Subcutaneous adipose tissue (tissue), 4 donors: ENCODE measurements around the gene PVALEF. TPM values are rescaled to one million over a fixed set of nuclear protein-coding genes. Genes with fewer than 3 reads are reported as not detected.
A peak's percentile ranks its signal among the peaks of the same experiment; 100 is the strongest.

Source experiments
- small RNA-seq: library from RNA; depleted of rRNA; stranded (forward); fragments of <200 nt; gene quantifications from one replicate; pipeline ENCODE3, GENCODE V24; 2016
- total RNA-seq, 4 donors: library from RNA; depleted of rRNA; stranded (reverse); fragments of >200 nt; gene quantifications; one replicate each; pipeline ENCODE4 v1.1.0, GENCODE V29; 2016
- TF ChIP-seq, protein P1 (sequence below): fragments of 450-650 bp; IDR thresholded peaks from one replicate; pipeline ENCODE4 v1.5.1; 2016; ENCODE audit warnings: low read depth, mild to moderate bottlenecking, control low read depth, antibody characterized with exemption, moderate library complexity

PVALEF gene
- total RNA-seq, 4 donors from 2014 or later: not detected

DNA sequence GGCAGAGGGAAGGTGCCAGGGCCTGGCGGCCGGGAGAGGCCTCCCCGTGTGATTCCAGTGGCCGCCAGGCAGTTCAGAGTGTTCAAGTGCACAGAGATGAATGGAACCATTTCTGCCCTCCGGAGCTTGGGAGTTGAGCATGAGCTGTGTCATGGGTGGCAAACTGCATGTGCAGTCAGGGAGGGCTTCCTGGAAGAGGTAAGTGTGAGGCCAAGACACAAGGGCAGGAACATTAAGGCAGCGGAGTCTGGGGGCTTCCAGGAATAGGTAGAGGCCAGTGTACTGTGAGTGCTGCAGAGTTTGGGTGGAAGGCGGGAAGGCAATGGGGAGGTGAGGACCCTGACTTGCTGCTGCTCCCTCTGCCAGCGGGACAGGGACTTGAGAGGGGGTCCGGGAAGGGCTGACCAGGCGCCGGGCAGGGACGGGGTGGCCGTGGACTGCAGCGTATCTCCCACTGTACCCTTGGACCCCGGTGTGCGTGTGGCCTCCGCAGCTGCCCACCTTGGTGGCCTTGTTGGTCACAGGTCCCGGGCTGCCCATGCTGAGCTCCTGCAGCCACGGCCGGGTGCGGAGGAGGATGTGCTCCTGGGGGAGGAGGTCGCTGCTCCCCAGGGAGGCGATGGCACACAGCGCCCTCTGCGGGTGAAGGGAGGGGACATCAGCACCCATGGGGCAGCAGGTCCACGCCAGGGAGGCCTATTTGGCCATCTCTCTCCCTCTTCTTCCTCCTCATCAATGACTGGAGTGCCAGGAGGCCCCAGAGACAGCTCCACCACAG is 64.9 kb downstream of the PVALEF start:
- TF ChIP-seq, protein P1, sequence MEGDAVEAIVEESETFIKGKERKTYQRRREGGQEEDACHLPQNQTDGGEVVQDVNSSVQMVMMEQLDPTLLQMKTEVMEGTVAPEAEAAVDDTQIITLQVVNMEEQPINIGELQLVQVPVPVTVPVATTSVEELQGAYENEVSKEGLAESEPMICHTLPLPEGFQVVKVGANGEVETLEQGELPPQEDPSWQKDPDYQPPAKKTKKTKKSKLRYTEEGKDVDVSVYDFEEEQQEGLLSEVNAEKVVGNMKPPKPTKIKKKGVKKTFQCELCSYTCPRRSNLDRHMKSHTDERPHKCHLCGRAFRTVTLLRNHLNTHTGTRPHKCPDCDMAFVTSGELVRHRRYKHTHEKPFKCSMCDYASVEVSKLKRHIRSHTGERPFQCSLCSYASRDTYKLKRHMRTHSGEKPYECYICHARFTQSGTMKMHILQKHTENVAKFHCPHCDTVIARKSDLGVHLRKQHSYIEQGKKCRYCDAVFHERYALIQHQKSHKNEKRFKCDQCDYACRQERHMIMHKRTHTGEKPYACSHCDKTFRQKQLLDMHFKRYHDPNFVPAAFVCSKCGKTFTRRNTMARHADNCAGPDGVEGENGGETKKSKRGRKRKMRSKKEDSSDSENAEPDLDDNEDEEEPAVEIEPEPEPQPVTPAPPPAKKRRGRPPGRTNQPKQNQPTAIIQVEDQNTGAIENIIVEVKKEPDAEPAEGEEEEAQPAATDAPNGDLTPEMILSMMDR: no peak

DNA sequence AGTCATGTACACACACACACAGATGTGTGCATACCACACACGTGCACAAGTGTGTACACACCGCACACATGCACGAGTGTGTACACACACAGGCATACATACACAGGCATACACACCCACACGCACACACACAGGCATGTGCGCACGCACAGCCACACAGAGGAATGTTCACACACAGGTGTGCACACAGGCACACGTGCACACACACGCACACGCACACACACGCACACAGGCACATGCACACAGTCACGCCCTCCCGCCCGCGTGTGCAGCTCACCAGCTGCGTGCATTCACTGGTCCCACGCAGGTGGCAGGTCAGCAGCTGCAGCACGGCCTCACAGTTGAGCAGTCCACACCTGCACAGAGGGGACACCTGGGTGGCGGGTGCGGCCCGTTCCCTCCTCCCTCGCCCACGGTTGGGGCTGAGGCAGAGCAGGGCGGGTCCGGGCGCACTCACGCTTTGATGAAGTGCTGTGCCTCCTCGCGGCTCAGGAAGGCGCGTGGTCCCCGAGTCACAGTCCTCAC is 65.9 kb downstream of the PVALEF start:
- TF ChIP-seq, protein P1: no peak

DNA sequence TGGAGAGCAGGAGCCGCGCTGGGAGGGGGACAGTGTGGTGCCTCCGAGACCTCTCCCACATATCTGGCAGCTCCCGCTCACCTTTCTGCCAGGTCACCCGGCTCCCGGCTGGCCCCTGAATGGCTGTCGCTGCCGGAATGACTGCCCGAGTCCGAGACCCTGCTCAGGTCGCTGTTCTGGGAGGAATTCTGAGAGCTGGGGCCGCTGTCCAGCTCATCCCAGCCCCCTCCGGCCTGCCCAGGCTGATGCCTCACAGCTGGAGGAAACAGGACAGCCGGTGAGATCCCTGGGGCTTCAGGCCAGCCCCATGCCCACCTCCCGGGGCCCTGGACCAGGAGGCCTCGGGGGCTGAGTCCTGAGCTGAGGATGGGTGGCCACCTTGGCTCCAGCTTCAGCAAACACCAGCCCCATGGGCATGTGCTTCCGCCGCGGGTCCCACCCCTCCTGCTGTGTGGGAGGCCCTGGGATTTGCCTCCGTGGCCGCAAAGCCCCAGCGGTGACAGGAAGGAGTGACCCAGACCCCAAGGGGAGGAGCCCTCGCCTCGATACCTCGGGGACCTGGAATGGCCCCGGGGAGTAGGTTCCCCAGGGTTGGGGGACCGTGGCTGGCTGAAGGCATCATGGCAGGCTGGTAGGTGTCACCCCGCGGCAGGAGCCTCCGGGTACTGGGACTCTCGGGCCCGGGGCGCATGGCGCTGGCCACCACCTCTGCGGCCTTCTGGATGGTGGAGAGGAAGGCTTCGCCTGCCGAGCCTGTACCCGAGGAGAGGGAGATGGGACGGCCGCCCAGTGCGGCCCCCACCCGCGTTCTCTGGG is 66.7 kb downstream of the PVALEF start:
- TF ChIP-seq, protein P1: no peak

Small RNA genes lying within 50 kb of the gene (small RNA-seq; reads per million reads assigned to genes)
- gene MIR1250 (not detected), gene MIR3065 (5.0 reads per million, percentile 77 among the genes with 10 or more reads in this experiment), gene MIR657 (not detected)

Other genes with a start within 250 kb of the PVALEF start
- 10 to 100 TPM; 18.2 to 36.9 (median 20.0) TPM for gene CHMP6, start 173.7 kb upstream of the PVALEF start, total RNA-seq
- 10 to 100 TPM; 17.4 to 31.1 (median 23.2) TPM for gene BAIAP2, start 130.4 kb upstream of the PVALEF start, total RNA-seq
- 1 to 10 TPM; 1.0 to 2.0 (median 1.7) TPM for gene AATK, start 714 bp downstream of the PVALEF start, total RNA-seq
- 1 to 10 TPM; 1.6 to 8.1 (median 5.4) TPM for gene CEP131, start 57.5 kb downstream of the PVALEF start, total RNA-seq
- 10 to 100 TPM; 21.7 to 53.7 (median 28.8) TPM for gene TEPSIN, start 73.5 kb downstream of the PVALEF start, total RNA-seq
- 10 to 100 TPM; 20.4 to 59.5 (median 53.6) TPM for gene NDUFAF8, start 73.8 kb downstream of the PVALEF start, total RNA-seq
- gene SLC38A10, start 129.8 kb downstream of the PVALEF start, total RNA-seq: 100 to 1,000 TPM in 2 of 4 donors, 10 to 100 TPM in 2; 40.4 to 175 (median 91.0) TPM
- 10 to 100 TPM in 1 of 4 donors, 1 to 10 TPM in 3; 2.6 to 24.1 (median 5.7) TPM for gene BAHCC1, start 229.9 kb downstream of the PVALEF start, total RNA-seq